Right lobe of liver (tissue), 4 donors: ENCODE measurements around the gene CELSR1.

Experiments
- POLR2A ChIP-seq: fragments of 450-650 bp; IDR thresholded peaks from one replicate; pipeline ENCODE4 v1.6.1; 2017; ENCODE audit warnings: antibody characterized with exemption, mild to moderate bottlenecking
- TF ChIP-seq, protein P1 (sequence below), 4 donors: fragments of 200-600 bp in 3 of 4; fragments of 450-650 bp in 1 of 4; IDR thresholded peaks; one replicate each; pipeline versions ENCODE4 v1.5.1 to v1.8.0; 2016 to 2022; ENCODE audit warnings: antibody characterized with exemption in 4 of 4, mild to moderate bottlenecking in 2 of 4
- donor health status: DM: no; HTN: no; CAD: no.
- donor health status: DM: no; HTN: no; CAD: no.
- donor health status: DM: no; HTN: yes; CAD: no.

DNA sequence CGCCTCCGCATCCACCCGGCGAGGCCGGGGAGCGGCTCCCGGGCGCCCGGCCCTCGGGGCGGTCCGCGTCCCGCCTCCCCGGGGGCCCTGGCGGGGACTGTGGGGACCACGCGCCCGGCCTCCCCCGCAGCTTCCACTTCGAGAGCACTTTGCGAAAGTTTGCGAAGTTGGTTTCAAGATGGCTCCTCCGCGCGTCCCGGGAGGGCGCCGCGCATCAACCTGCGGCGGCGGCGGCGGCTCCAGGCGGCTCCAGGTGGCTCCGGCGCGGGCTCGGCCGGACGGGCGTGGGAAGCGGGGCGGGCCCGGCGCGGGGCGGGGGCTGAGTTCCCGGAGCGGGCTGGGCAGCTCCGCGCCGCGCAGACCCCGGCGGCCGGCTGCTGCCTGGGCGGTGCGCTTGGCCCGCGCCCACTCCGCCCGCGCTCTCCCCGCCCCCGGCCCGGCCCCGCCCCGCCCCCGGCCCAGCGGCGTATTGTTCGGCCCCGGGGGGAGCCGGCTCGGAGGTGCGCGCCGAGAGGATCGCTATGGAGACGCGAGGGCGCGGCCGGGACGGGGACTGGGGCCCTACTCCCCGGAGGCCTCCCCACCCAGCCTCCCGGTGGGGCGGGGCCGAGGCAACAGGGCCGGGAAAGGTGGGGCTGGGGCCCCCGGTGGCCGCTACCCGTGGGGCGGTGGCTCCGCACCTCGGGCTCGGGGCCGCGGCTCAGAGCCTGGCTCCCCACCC is at the start of gene CELSR1:
- TF ChIP-seq, protein P1, sequence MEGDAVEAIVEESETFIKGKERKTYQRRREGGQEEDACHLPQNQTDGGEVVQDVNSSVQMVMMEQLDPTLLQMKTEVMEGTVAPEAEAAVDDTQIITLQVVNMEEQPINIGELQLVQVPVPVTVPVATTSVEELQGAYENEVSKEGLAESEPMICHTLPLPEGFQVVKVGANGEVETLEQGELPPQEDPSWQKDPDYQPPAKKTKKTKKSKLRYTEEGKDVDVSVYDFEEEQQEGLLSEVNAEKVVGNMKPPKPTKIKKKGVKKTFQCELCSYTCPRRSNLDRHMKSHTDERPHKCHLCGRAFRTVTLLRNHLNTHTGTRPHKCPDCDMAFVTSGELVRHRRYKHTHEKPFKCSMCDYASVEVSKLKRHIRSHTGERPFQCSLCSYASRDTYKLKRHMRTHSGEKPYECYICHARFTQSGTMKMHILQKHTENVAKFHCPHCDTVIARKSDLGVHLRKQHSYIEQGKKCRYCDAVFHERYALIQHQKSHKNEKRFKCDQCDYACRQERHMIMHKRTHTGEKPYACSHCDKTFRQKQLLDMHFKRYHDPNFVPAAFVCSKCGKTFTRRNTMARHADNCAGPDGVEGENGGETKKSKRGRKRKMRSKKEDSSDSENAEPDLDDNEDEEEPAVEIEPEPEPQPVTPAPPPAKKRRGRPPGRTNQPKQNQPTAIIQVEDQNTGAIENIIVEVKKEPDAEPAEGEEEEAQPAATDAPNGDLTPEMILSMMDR (IDR thresholded peaks at IDR 0.05) = no peak
- TF ChIP-seq POLR2A = no peak
